Kidney (tissue), 14 donors: Measurements from ENCODE around the gene NEUROD2. TPM values are rescaled to one million over a fixed set of nuclear protein-coding genes. Genes with fewer than 3 reads are reported as not detected.

Source experiments
- DNase-seq, 5 donors: peaks; one replicate each; pipeline ENCODE4 v3.0.0-alpha.2; 2013 to 2020
- FAIRE-seq: peaks from 2 replicates; lab custom pipeline; 2012; peaks lifted over from hg19 to GRCh38; lab: Jason Lieb, UNC
- H3K27ac ChIP-seq, 2 donors: one replicate each; pipeline ENCODE4 v1.7.0; 2013; ENCODE audit warnings: low read depth in 2 of 2, low read length in 2 of 2, inconsistent platforms in 1 of 2
- H3K27me3 ChIP-seq: one replicate; pipeline ENCODE4 v1.7.1; 2013; ENCODE audit warnings: low read length, inconsistent platforms; ENCODE audit not compliant: control insufficient read depth, insufficient read depth
- H3K36me3 ChIP-seq, 3 donors: one replicate each; pipeline versions ENCODE4 v1.7.0 to v1.7.1; 2013; ENCODE audit warnings: low read length in 3 of 3, control low read depth in 1 of 3, inconsistent platforms in 1 of 3; ENCODE audit not compliant: insufficient read depth in 3 of 3, control insufficient read depth in 2 of 3
- H3K4me1 ChIP-seq, 3 donors: one replicate each; pipeline versions ENCODE4 v1.7.0 to v1.7.1; 2013; ENCODE audit warnings: low read length in 3 of 3, inconsistent platforms in 1 of 3, low read depth in 1 of 3; ENCODE audit not compliant: control insufficient read depth in 2 of 3, insufficient read depth in 2 of 3
- H3K4me3 ChIP-seq, 3 donors: one replicate each; pipeline versions ENCODE4 v1.7.0 to v1.8.1; 2013; ENCODE audit warnings: low read length in 3 of 3, control low read depth in 1 of 3, inconsistent platforms in 1 of 3
- H3K9ac ChIP-seq, 3 donors: one replicate each; pipeline versions ENCODE4 v1.7.0 to v1.7.1; 2013; ENCODE audit warnings: low read length in 3 of 3, control low read depth in 1 of 3, inconsistent platforms in 1 of 3
- H3K9me3 ChIP-seq, 3 donors: one replicate each; pipeline versions ENCODE4 v1.7.0 to v1.7.1; 2013; ENCODE audit warnings: low read length in 3 of 3, control low read depth in 1 of 3, inconsistent platforms in 1 of 3; ENCODE audit not compliant: control insufficient read depth in 2 of 3, insufficient read depth in 1 of 3
- CTCF ChIP-seq: IDR thresholded peaks from 3 replicates; pipeline ENCODE4 v1.5.1; 2012; ENCODE audit warnings: mild to moderate bottlenecking, moderate library complexity, borderline replicate concordance; ENCODE audit not compliant: insufficient read depth; ENCODE audit errors: extremely low read depth
- intact Hi-C: fragments of 100-400 bp; cut with DNase I; formaldehyde crosslinking; loops from one replicate; pipeline ENCODE4 v1.11.1; 2022
- polyA plus RNA-seq: library from polyadenylated mRNA; stranded (reverse); fragments of 350-450 nt; fragmentation: Illumina TruSeq; extraction: RNeasy Lipid Tissue Mini Kit (QIAGEN cat#74804); gene quantifications from one replicate; pipeline ENCODE4 v1.2.3, GENCODE V29; 2014; ENCODE audit warnings: low read depth, low replicate concordance; ENCODE audit not compliant: insufficient read depth
- total RNA-seq: library from RNA; stranded (reverse); fragmentation: NEBNext Ultra II Directional; extraction: Animal tissue kit (Norgen Biotek cat#: 25700); gene quantifications from one replicate; pipeline ENCODE4 v1.2.1, GENCODE V29; 2021
- donor health status: control.
- donor health status: control.
- donor health status: control.
- donor health status: control.
- donor health status: control.
- donor health status: DM: yes; HTN: yes; CAD: no.
- donor health status: Normal renal cell carcinoma (clear cell type).

NEUROD2 gene
- total and polyA plus RNA-seq, 2 donors from 2014 or later: not detected

DNA sequence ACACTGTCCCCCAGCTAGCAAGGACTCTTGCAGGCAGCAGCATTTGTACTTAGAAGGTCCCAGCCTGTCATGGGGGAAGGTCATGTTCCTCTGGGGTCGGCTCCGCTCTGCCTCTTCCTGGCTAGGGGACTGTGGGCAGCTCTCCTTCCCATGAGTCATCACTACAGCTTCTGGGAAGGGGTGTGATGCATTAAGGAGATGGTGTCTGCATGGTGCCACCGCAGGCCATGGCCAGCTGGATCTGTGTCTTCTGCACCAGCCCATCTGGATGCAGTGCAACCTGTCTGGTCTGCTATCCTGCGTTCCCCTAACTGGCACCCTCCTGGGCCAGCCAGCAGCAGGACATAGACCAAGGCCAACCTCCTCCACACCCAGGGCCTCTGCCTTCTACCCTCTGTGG is 35.6 kb upstream of the NEUROD2 start:
- no peaks in the 10 kb centered on the region for H3K36me3 ChIP-seq
- no peak for DNase-seq
- FAIRE-seq: no peak
- H3K27ac ChIP-seq: no peak overlapping the region
- no peak overlapping the region for H3K9ac ChIP-seq
- no peaks in the 10 kb centered on the region for H3K27me3 ChIP-seq
- H3K4me3 ChIP-seq: no peak overlapping the region
- intact Hi-C loops: no loop called here
- peaks cover 0 to 19% (median 4%) of the 10 kb centered on the region in 3 donors for H3K4me1 ChIP-seq
- no peaks in the 10 kb centered on the region for H3K9me3 ChIP-seq
- no peak for TF ChIP-seq CTCF

DNA sequence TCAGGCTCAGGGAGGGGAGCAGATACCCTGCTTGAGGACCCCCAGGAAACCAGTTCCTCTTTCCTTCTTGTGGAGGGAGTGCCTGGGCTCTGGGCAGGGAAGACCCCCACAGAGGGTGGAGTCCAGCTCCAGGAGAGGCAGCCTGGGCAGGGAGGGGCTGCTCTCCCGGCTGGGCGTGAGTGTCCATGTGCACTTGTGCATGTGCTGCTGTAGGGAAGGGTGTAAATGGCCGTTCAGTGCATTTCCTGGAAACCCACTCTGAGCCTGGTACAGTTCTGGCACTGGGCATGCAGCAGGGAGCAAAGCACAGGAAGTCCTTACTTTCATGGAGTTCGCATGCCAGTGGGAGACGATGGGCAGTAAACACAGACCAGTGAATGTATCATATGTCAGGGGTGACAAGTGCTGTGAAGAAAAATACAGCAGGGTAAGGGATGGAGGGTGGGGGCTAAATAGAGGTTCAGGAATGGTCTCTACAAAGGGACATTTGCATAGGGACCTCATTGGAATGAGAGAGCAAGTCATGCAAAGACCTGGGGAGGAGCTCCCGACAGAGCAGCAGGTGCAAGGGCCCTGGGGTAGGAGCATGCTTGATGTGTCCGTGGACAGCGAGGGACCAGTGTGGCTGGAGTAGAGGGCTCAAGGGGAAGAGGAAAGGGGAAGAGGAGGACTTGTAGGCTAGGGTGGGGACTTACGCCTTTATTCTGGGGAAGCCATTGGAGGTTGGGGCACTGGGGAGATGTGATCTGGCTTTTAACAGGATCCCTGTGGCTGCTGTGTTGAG is 34.8 kb upstream of the NEUROD2 start:
- TF ChIP-seq CTCF: no peak
- FAIRE-seq: no peak
- Histone ChIP-seq H3K27ac (no peak overlapping the region), H3K36me3 (no peaks in the 10 kb centered on the region), H3K27me3 (no peaks in the 10 kb centered on the region), H3K9me3 (no peaks in the 10 kb centered on the region), H3K4me1 (peaks cover 2 to 27% (median 9%) of the 10 kb centered on the region in 3 donors), H3K9ac (no peak overlapping the region), H3K4me3 (no peak overlapping the region)
- DNase-seq: no peak
- intact Hi-C loops: no loop called here

- FAIRE-seq (no peak), DNase-seq (no peak)
- no peak overlapping the region for H3K27ac ChIP-seq
Measured at GRCh38 chr17:39641883-39642282, 34.2 kb upstream of the NEUROD2 start.

More at GRCh38 chr17:39641883-39642282, 34.2 kb upstream of the NEUROD2 start:
- H3K4me3 ChIP-seq: no peak overlapping the region
- H3K9me3 ChIP-seq: no peaks in the 10 kb centered on the region
- H3K9ac ChIP-seq: no peak overlapping the region
- intact Hi-C loops: no loop called here
- no peaks in the 10 kb centered on the region for H3K36me3 ChIP-seq
- no peak for TF ChIP-seq CTCF
- H3K4me1 ChIP-seq: peaks cover 2 to 27% (median 9%) of the 10 kb centered on the region in 3 donors
- no peaks in the 10 kb centered on the region for H3K27me3 ChIP-seq
